ENCODE measurements around the gene NELL1. TPM values are rescaled to one million over a fixed set of nuclear protein-coding genes. Genes with fewer than 3 reads are reported as not detected.

The NELL1 gene
- total RNA-seq, 2 experiments from 2014 or later, result not detected

DNA sequence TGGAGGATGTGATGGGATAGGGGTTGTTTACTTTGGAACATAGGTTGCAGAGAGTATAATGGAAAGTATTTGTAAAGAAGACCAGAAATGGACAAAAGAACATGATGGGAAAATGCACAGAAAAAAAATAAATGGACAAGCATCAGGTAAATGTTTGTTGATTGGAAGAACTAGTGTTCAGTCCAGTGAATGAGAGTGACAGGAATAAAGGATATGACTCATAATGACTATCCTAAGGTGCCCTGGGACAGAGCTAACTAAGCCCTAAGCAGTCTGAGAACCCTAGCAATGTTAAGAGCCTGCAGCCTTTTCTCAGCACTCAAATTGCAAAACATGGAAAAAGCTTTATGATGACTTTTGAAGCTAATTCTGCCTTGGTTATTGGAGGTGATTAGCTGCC lies 790.7 kb downstream of the NELL1 start:
- ATAC-seq (ENCODE audit: poor library complexity) (no peak), DNase-seq (no peak)
- intact Hi-C loops (cut with DNase I, micrococcal nuclease), result no loop called here
- Mint-ChIP-seq H3K27me3 (no peaks in the 10 kb centered on the region), H3K27ac (no peak overlapping the region), H3K4me3 (no peak overlapping the region), H3K4me1 (ENCODE audit: low read depth) (no peaks in the 10 kb centered on the region), H3K36me3 (ENCODE audit: low read depth) (no peaks in the 10 kb centered on the region), H3K9me3 (peaks cover 2% of the 10 kb centered on the region)
- no peaks in the 10 kb centered on the region for H3K36me3 ChIP-seq (ENCODE audit: insufficient read depth, low read length)
- no peak overlapping the region for H3K27ac ChIP-seq (ENCODE audit: low read depth in 1 of 2, low read length in 2 of 2)
- no peaks in the 10 kb centered on the region for H3K9me3 ChIP-seq (ENCODE audit: control insufficient read depth in 1 of 2, insufficient read depth in 1 of 2, low read length in 2 of 2)
- no peaks in the 10 kb centered on the region for H3K4me1 ChIP-seq (ENCODE audit: insufficient read depth, low read length)
- ChIA-PET CTCF (no interaction called here), POLR2A (no interaction called here)
- no peaks in the 10 kb centered on the region for H3K27me3 ChIP-seq (ENCODE audit: control insufficient read depth in 1 of 2, insufficient read depth in 2 of 2, low read length in 2 of 2)
- no peak overlapping the region for H3K4me3 ChIP-seq (ENCODE audit: low read length)
- TF ChIP-seq, protein P1, sequence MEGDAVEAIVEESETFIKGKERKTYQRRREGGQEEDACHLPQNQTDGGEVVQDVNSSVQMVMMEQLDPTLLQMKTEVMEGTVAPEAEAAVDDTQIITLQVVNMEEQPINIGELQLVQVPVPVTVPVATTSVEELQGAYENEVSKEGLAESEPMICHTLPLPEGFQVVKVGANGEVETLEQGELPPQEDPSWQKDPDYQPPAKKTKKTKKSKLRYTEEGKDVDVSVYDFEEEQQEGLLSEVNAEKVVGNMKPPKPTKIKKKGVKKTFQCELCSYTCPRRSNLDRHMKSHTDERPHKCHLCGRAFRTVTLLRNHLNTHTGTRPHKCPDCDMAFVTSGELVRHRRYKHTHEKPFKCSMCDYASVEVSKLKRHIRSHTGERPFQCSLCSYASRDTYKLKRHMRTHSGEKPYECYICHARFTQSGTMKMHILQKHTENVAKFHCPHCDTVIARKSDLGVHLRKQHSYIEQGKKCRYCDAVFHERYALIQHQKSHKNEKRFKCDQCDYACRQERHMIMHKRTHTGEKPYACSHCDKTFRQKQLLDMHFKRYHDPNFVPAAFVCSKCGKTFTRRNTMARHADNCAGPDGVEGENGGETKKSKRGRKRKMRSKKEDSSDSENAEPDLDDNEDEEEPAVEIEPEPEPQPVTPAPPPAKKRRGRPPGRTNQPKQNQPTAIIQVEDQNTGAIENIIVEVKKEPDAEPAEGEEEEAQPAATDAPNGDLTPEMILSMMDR (IDR thresholded peaks at IDR 0.05), result no peak

DNA sequence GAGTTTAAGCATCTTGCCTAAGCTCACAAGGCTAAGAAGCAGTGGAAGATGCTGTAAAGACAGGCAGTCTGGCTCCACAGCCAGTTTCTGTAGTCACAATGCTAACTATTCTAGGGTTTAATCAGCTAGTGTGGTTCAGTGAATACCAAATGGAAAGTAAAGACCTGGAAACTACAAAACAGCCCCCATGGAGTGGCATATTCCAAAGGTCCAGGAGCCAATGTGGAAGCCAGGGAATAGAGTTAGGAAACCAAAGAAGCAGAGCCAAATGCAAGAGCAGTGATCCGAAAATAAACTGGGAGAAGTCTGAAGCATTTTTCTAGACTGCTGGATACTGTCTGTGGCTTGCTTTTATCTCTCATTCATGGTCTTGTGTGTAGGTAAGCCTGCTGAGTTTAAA lies 792.3 kb downstream of the NELL1 start:
- no peak overlapping the region for H3K27ac Mint-ChIP-seq
- no peaks in the 10 kb centered on the region for H3K4me1 Mint-ChIP-seq (ENCODE audit: low read depth)
- Histone ChIP-seq H3K27me3 (ENCODE audit: control insufficient read depth in 1 of 2, insufficient read depth in 2 of 2, low read length in 2 of 2) (no peaks in the 10 kb centered on the region), H3K9me3 (ENCODE audit: control insufficient read depth in 1 of 2, insufficient read depth in 1 of 2, low read length in 2 of 2) (no peaks in the 10 kb centered on the region), H3K4me3 (ENCODE audit: low read length) (no peak overlapping the region), H3K4me1 (ENCODE audit: insufficient read depth, low read length) (no peaks in the 10 kb centered on the region), H3K27ac (ENCODE audit: low read depth in 1 of 2, low read length in 2 of 2) (no peak overlapping the region), H3K36me3 (ENCODE audit: insufficient read depth, low read length) (no peaks in the 10 kb centered on the region)
- H3K9me3 Mint-ChIP-seq, result peaks cover 4% of the 10 kb centered on the region
- intact Hi-C loops (cut with DNase I, micrococcal nuclease), result no loop called here
- POLR2A ChIA-PET, result no interaction called here
- TF ChIP-seq, protein P1 (IDR thresholded peaks at IDR 0.05), result no peak
- H3K4me3 Mint-ChIP-seq, result no peak overlapping the region
- ATAC-seq (ENCODE audit: poor library complexity) (no peak), DNase-seq (no peak)
- H3K36me3 Mint-ChIP-seq (ENCODE audit: low read depth), result no peaks in the 10 kb centered on the region
- H3K27me3 Mint-ChIP-seq, result no peaks in the 10 kb centered on the region
- CTCF ChIA-PET, result no interaction called here

DNA sequence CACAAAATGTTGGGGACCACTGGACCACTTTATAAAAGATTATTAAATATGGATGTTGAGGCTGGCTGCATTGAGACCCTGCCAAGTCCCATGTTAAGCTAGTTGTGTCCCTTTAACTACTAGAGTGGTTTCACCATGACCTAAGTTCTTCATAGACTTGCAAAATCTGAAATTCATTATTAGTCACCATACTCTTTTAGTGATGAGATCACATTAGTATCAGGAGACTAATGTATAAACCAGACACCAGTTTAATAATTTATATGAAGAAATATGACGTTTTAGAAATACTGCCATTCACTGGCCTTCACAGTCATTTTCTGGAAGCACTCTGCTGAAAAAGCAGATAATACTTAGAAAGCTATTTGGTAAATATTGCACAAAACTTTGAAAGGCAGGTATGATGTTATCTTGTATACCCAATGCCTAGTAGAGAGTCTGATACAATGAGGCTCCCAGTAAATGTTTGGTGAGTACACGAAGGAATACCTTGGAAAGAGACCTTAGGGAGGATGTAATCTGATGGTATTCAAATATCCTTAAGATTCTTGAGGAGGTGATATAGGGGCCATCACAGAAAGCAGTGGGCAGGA lies 795.3 kb downstream of the NELL1 start:
- ChIA-PET POLR2A (no interaction called here), CTCF (no interaction called here)
- Mint-ChIP-seq H3K27ac (no peak overlapping the region), H3K27me3 (no peaks in the 10 kb centered on the region), H3K9me3 (peaks cover 6% of the 10 kb centered on the region), H3K36me3 (ENCODE audit: low read depth) (no peaks in the 10 kb centered on the region), H3K4me1 (ENCODE audit: low read depth) (no peaks in the 10 kb centered on the region), H3K4me3 (no peak overlapping the region)
- no peak for ATAC-seq (ENCODE audit: poor library complexity)
- H3K4me1 ChIP-seq (ENCODE audit: insufficient read depth, low read length), result no peaks in the 10 kb centered on the region
- intact Hi-C loops (cut with DNase I, micrococcal nuclease), result no loop called here
- TF ChIP-seq, protein P1 (IDR thresholded peaks at IDR 0.05), result no peak
- no peak for DNase-seq
- H3K9me3 ChIP-seq (ENCODE audit: control insufficient read depth in 1 of 2, insufficient read depth in 1 of 2, low read length in 2 of 2), result no peaks in the 10 kb centered on the region
- no peaks in the 10 kb centered on the region for H3K36me3 ChIP-seq (ENCODE audit: insufficient read depth, low read length)
- no peaks in the 10 kb centered on the region for H3K27me3 ChIP-seq (ENCODE audit: control insufficient read depth in 1 of 2, insufficient read depth in 2 of 2, low read length in 2 of 2)
- no peak overlapping the region for H3K27ac ChIP-seq (ENCODE audit: low read depth in 1 of 2, low read length in 2 of 2)
- H3K4me3 ChIP-seq (ENCODE audit: low read length), result no peak overlapping the region
